Kidney (tissue), 14 donors: ENCODE data around the gene SPNS2. TPM values are rescaled to one million over a fixed set of nuclear protein-coding genes. Genes with fewer than 3 reads are reported as not detected.

ENCODE experiments used
- DNase-seq, 5 donors: peaks; one replicate each; pipeline ENCODE4 v3.0.0-alpha.2; 2013 to 2020
- FAIRE-seq: peaks from 2 replicates; lab custom pipeline; 2012; peaks lifted over from hg19 to GRCh38; lab: Jason Lieb, UNC
- H3K27ac ChIP-seq, 2 donors: one replicate each; pipeline ENCODE4 v1.7.0; 2013; ENCODE audit warnings: low read depth in 2 of 2, low read length in 2 of 2, inconsistent platforms in 1 of 2
- H3K27me3 ChIP-seq: one replicate; pipeline ENCODE4 v1.7.1; 2013; ENCODE audit warnings: low read length, inconsistent platforms; ENCODE audit not compliant: control insufficient read depth, insufficient read depth
- H3K36me3 ChIP-seq, 3 donors: one replicate each; pipeline versions ENCODE4 v1.7.0 to v1.7.1; 2013; ENCODE audit warnings: low read length in 3 of 3, control low read depth in 1 of 3, inconsistent platforms in 1 of 3; ENCODE audit not compliant: insufficient read depth in 3 of 3, control insufficient read depth in 2 of 3
- H3K4me1 ChIP-seq, 3 donors: one replicate each; pipeline versions ENCODE4 v1.7.0 to v1.7.1; 2013; ENCODE audit warnings: low read length in 3 of 3, inconsistent platforms in 1 of 3, low read depth in 1 of 3; ENCODE audit not compliant: control insufficient read depth in 2 of 3, insufficient read depth in 2 of 3
- H3K4me3 ChIP-seq, 3 donors: one replicate each; pipeline versions ENCODE4 v1.7.0 to v1.8.1; 2013; ENCODE audit warnings: low read length in 3 of 3, control low read depth in 1 of 3, inconsistent platforms in 1 of 3
- H3K9ac ChIP-seq, 3 donors: one replicate each; pipeline versions ENCODE4 v1.7.0 to v1.7.1; 2013; ENCODE audit warnings: low read length in 3 of 3, control low read depth in 1 of 3, inconsistent platforms in 1 of 3
- H3K9me3 ChIP-seq, 3 donors: one replicate each; pipeline versions ENCODE4 v1.7.0 to v1.7.1; 2013; ENCODE audit warnings: low read length in 3 of 3, control low read depth in 1 of 3, inconsistent platforms in 1 of 3; ENCODE audit not compliant: control insufficient read depth in 2 of 3, insufficient read depth in 1 of 3
- CTCF ChIP-seq: IDR thresholded peaks from 3 replicates; pipeline ENCODE4 v1.5.1; 2012; ENCODE audit warnings: mild to moderate bottlenecking, moderate library complexity, borderline replicate concordance; ENCODE audit not compliant: insufficient read depth; ENCODE audit errors: extremely low read depth
- intact Hi-C: fragments of 100-400 bp; cut with DNase I; formaldehyde crosslinking; loops from one replicate; pipeline ENCODE4 v1.11.1; 2022
- polyA plus RNA-seq: library from polyadenylated mRNA; stranded (reverse); fragments of 350-450 nt; fragmentation: Illumina TruSeq; extraction: RNeasy Lipid Tissue Mini Kit (QIAGEN cat#74804); gene quantifications from one replicate; pipeline ENCODE4 v1.2.3, GENCODE V29; 2014; ENCODE audit warnings: low read depth, low replicate concordance; ENCODE audit not compliant: insufficient read depth
- total RNA-seq: library from RNA; stranded (reverse); fragmentation: NEBNext Ultra II Directional; extraction: Animal tissue kit (Norgen Biotek cat#: 25700); gene quantifications from one replicate; pipeline ENCODE4 v1.2.1, GENCODE V29; 2021
- donor health status: control.
- donor health status: control.
- donor health status: control.
- donor health status: control.
- donor health status: control.
- donor health status: DM: yes; HTN: yes; CAD: no.
- donor health status: Normal renal cell carcinoma (clear cell type).

SPNS2 gene
- total and polyA plus RNA-seq, 2 donors from 2014 or later: 60.5 to 75.1 TPM

GRCh38 chr17:4476017-4476416, 22.7 kb upstream of the SPNS2 start:
- no peak for TF ChIP-seq CTCF

GRCh38 chr17:4476511-4477070, 22.1 kb upstream of the SPNS2 start:
- DNase-seq (peak in 3 of 5 donors; percentile 54 to 86 (median 60)), FAIRE-seq (no peak)
- Histone ChIP-seq H3K27me3 (no peaks in the 10 kb centered on the region), H3K27ac (peak overlapping the region; percentile 59 to 86), H3K9ac (no peak overlapping the region), H3K4me3 (no peak overlapping the region), H3K9me3 (no peaks in the 10 kb centered on the region), H3K36me3 (no peaks in the 10 kb centered on the region), H3K4me1 (peaks cover 0 to 37% (median 16%) of the 10 kb centered on the region in 3 donors)
- intact Hi-C loops: no loop called here
- no peak for TF ChIP-seq CTCF

More at GRCh38 chr17:4476017-4476416, 22.7 kb upstream of the SPNS2 start:
- FAIRE-seq (no peak), DNase-seq (peak in 2 of 5 donors; percentile 54 to 75)
- Histone ChIP-seq H3K36me3 (no peaks in the 10 kb centered on the region), H3K9me3 (no peaks in the 10 kb centered on the region), H3K4me3 (no peak overlapping the region), H3K9ac (no peak overlapping the region), H3K27me3 (no peaks in the 10 kb centered on the region), H3K27ac (peak overlapping the region; percentile 5 to 86), H3K4me1 (peaks cover 0 to 33% (median 16%) of the 10 kb centered on the region in 3 donors)
- intact Hi-C loops: no loop called here

- Histone ChIP-seq H3K27ac (peak overlapping the region; percentile 59 to 86), H3K4me3 (no peak overlapping the region), H3K9ac (no peak overlapping the region), H3K27me3 (no peaks in the 10 kb centered on the region), H3K9me3 (no peaks in the 10 kb centered on the region), H3K36me3 (no peaks in the 10 kb centered on the region), H3K4me1 (peaks cover 0 to 38% (median 16%) of the 10 kb centered on the region in 3 donors)
- no peak for TF ChIP-seq CTCF
- no peak for FAIRE-seq
- intact Hi-C loops: no loop called here
- DNase-seq: peak in 4 of 5 donors; percentile 57 to 78 (median 66)
These were observed 21.4 kb upstream of the SPNS2 start for GRCh38 chr17:4477255-4477791.
